Measurements from ENCODE around the gene AGFG2. TPM values are rescaled to one million over a fixed set of nuclear protein-coding genes. Genes with fewer than 3 reads are reported as not detected.

Gene AGFG2
- total RNA-seq, 1 donor from 2014 or later, result 48.6 TPM

- Mint-ChIP-seq H3K27ac (ENCODE audit: unreplicated experiment) (no peak overlapping the region), H3K36me3 (ENCODE audit: low read depth, unreplicated experiment) (peaks cover 9% of the 10 kb centered on the region), H3K9me3 (ENCODE audit: unreplicated experiment) (no peaks in the 10 kb centered on the region), H3K27me3 (ENCODE audit: unreplicated experiment) (peaks cover 30% of the 10 kb centered on the region), H3K4me3 (ENCODE audit: unreplicated experiment) (no peak overlapping the region), H3K4me1 (ENCODE audit: unreplicated experiment) (peaks cover 15% of the 10 kb centered on the region)
- TF ChIP-seq CTCF (IDR thresholded peaks at IDR 0.05; ENCODE audit: unreplicated experiment), result no peak
- DNase-seq (ENCODE audit: low spot score), result no peak
These were observed 34.1 kb downstream of the AGFG2 start for GRCh38 chr7:100572949-100573675.

- Mint-ChIP-seq H3K27ac (ENCODE audit: unreplicated experiment) (no peak within 1 kb of the TSS), H3K27me3 (ENCODE audit: unreplicated experiment) (peaks cover 28% of the 10 kb centered on the region), H3K4me3 (ENCODE audit: unreplicated experiment) (no peak within 1 kb of the TSS), H3K36me3 (ENCODE audit: low read depth, unreplicated experiment) (peaks cover 10% of the 10 kb centered on the region), H3K4me1 (ENCODE audit: unreplicated experiment) (peaks cover 11% of the 10 kb centered on the region), H3K9me3 (ENCODE audit: unreplicated experiment) (no peaks in the 10 kb centered on the region)
- peak; percentile 52 for DNase-seq (ENCODE audit: low spot score)
- peak; percentile 58 for TF ChIP-seq CTCF (IDR thresholded peaks at IDR 0.05; ENCODE audit: unreplicated experiment)
These were observed 34.8 kb downstream of the AGFG2 start, which contains the start of gene SAP25 for GRCh38 chr7:100573691-100574361. SAP25 (minus strand) TSS chr7:100573900; CDS start chr7:100573742, 158 bp downstream.

- Mint-ChIP-seq H3K27ac (ENCODE audit: unreplicated experiment) (peak overlapping the region; percentile 36), H3K4me1 (ENCODE audit: unreplicated experiment) (peaks cover 4% of the 10 kb centered on the region), H3K27me3 (ENCODE audit: unreplicated experiment) (peaks cover 22% of the 10 kb centered on the region), H3K36me3 (ENCODE audit: low read depth, unreplicated experiment) (peaks cover 12% of the 10 kb centered on the region), H3K9me3 (ENCODE audit: unreplicated experiment) (no peaks in the 10 kb centered on the region), H3K4me3 (ENCODE audit: unreplicated experiment) (no peak overlapping the region)
- TF ChIP-seq CTCF (IDR thresholded peaks at IDR 0.05; ENCODE audit: unreplicated experiment), result no peak
- DNase-seq (ENCODE audit: low spot score), result no peak
These were observed 35.6 kb downstream of the AGFG2 start for GRCh38 chr7:100574362-100575205.

GRCh38 chr7:100575206-100575631, 36.2 kb downstream of the AGFG2 start:
- Mint-ChIP-seq H3K4me1 (ENCODE audit: unreplicated experiment) (peaks cover 4% of the 10 kb centered on the region), H3K36me3 (ENCODE audit: low read depth, unreplicated experiment) (peaks cover 12% of the 10 kb centered on the region), H3K27me3 (ENCODE audit: unreplicated experiment) (peaks cover 20% of the 10 kb centered on the region), H3K9me3 (ENCODE audit: unreplicated experiment) (no peaks in the 10 kb centered on the region), H3K27ac (ENCODE audit: unreplicated experiment) (no peak overlapping the region), H3K4me3 (ENCODE audit: unreplicated experiment) (no peak overlapping the region)
- TF ChIP-seq CTCF (IDR thresholded peaks at IDR 0.05; ENCODE audit: unreplicated experiment), result no peak
- no peak for DNase-seq (ENCODE audit: low spot score)
